Stimulated activated memory B cell treated with anti-CD40 and anti-IgM and Interleukin-4, amounts not matched to agents 10 μg/mL and 1 μg/mL and 100 μg/mL, for 72 hours (primary cell): ENCODE measurements around the gene CCSER1.
"Not testable (repeated sequence)": the region's sequence is repeated elsewhere in the genome, so short reads cannot be mapped to it uniquely, and the experiment has no call there.

Experiments
- ATAC-seq: fragments of 150-1000 bp; cut with Tn5 transposase; 2 replicates; pipeline ENCODE4 v1.10.0; 2021
- H3K27ac Mint-ChIP-seq: one replicate; pipeline ENCODE4 v1.8.0; 2022; ENCODE audit warnings: mild to moderate bottlenecking, mixed read lengths
- H3K27me3 Mint-ChIP-seq: one replicate; pipeline ENCODE4 v1.8.0; 2022; ENCODE audit warnings: mixed read lengths
- H3K36me3 Mint-ChIP-seq: one replicate; pipeline ENCODE4 v1.8.0; 2022; ENCODE audit warnings: mixed read lengths
- H3K4me1 Mint-ChIP-seq: one replicate; pipeline ENCODE4 v1.8.0; 2022; ENCODE audit warnings: mixed read lengths
- H3K4me3 Mint-ChIP-seq: one replicate; pipeline ENCODE4 v1.8.0; 2022; ENCODE audit warnings: mild to moderate bottlenecking, moderate library complexity, mixed read lengths
- H3K9me3 Mint-ChIP-seq: one replicate; pipeline ENCODE4 v1.8.0; 2022; ENCODE audit warnings: mixed read lengths

CCSER1 gene

DNA sequence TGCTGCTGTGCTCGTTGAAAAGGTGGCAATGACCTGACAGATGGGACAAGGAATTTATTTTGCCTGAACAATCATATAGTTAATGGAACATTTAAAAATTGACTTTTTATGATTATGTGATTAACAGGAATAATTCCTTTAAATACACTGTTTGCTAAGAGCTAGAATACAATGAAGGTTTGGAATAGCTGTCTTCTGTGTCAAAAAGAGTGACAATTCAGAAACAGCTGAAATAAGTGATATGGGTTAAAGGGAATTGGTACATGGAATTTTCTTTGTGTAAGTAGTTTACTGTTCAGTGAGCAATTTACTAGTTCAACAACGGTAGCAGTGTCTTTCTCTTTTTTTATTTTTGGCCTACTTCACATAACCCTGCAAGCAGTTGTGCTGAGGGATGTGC is 1093.1 kb downstream of the CCSER1 start:
- Mint-ChIP-seq H3K27me3 (no peaks in the 10 kb centered on the region), H3K4me1 (no peaks in the 10 kb centered on the region), H3K4me3 (no peak overlapping the region), H3K27ac (no peak overlapping the region), H3K36me3 (no peaks in the 10 kb centered on the region), H3K9me3 (no peaks in the 10 kb centered on the region)
- ATAC-seq, result no peak

DNA sequence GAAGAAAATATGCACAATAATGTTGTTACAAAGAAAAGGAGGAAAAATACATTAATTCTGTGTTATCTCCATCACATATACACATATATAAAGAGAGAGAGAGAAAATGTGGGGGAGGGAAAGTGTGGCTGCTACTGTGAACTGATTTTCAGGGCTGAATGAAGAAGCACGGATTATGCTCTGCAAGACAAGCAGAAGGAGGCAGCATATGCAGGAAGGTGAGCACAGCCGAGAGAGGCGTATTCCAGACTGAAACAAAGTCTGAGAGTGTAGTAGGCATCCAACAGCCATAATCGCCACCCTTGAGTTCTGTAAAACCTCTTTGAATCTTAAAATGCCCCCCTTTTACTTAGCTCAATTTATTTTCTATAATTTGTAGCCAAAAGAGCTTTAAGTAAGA is 1094.8 kb downstream of the CCSER1 start:
- Mint-ChIP-seq H3K4me1 (no peaks in the 10 kb centered on the region), H3K27me3 (no peaks in the 10 kb centered on the region)

DNA sequence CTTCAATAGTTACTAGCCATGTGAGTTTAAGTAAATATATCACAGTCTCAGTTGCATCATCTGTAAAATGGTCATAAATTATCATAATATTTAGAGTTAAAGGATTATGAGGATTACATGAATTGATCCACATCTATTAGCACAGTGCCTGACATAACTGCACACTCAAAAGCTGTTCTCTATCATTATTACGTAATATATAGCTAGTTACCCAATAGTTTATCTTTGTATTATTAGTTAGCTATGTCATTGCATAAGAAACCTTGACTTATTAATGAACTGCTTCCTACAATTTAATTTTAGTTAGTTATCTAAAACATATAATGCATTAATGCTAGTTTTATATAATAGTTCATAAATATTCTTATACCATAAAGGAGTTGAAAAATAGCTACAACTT is 1099.7 kb downstream of the CCSER1 start:
- H3K9me3 Mint-ChIP-seq, result peaks cover 2% of the 10 kb centered on the region
- H3K27me3 Mint-ChIP-seq, result no peaks in the 10 kb centered on the region
- H3K4me1 Mint-ChIP-seq, result no peaks in the 10 kb centered on the region

More for the DNA sequence above, 1094.8 kb downstream of the CCSER1 start:
- Mint-ChIP-seq H3K4me3 (no peak overlapping the region), H3K36me3 (no peaks in the 10 kb centered on the region), H3K27ac (no peak overlapping the region), H3K9me3 (no peaks in the 10 kb centered on the region)
- ATAC-seq, result no peak

DNA sequence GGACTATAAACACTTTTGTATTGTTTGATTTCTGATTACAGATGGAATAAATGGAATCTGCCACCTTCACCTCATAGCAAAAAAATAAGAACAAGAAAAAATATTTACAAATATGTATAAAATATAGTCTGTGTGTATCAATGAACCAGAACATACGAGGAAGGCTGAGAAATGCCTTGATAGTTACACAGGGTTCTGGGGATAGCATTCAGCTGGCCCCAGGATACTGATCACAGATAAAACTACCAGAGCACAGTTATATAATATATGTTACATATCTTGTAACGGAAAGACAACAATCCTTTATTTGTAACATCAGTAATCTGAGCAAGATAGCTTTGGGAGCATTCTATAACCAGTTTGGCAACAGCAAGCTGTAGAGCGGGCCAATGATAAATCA is 1101.5 kb downstream of the CCSER1 start:
- Mint-ChIP-seq H3K4me3 (no peak overlapping the region), H3K27ac (no peak overlapping the region), H3K36me3 (no peaks in the 10 kb centered on the region), H3K4me1 (peaks cover 7% of the 10 kb centered on the region), H3K9me3 (peaks cover 2% of the 10 kb centered on the region), H3K27me3 (no peaks in the 10 kb centered on the region)
- no peak for ATAC-seq

More for the DNA sequence above, 1099.7 kb downstream of the CCSER1 start:
- H3K4me3 Mint-ChIP-seq, result no peak overlapping the region
- no peak for ATAC-seq
- H3K27ac Mint-ChIP-seq, result no peak overlapping the region
- H3K36me3 Mint-ChIP-seq, result no peaks in the 10 kb centered on the region

DNA sequence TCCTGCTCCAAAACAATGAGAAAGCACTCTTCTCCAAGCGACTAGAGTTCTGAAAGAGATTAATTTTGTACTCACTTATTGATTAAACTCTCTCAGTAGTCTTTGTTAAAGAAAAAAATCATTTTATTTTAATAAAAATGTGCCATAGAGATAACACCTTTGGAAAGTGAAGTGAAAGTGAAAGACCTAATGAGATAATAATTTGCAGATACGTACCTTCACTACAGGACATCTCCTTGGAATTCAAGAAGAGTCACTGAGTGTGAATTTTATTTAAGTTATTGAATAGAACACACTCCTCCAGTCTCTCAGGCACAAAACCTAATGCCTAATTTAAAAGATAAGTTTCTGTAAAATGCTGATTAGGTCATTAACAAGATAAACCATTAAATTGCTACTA is 1106.0 kb downstream of the CCSER1 start:
- Mint-ChIP-seq H3K4me1 (peaks cover 7% of the 10 kb centered on the region), H3K9me3 (peaks cover 5% of the 10 kb centered on the region), H3K27me3 (no peaks in the 10 kb centered on the region), H3K36me3 (no peaks in the 10 kb centered on the region), H3K27ac (peak overlapping the region; percentile 38), H3K4me3 (peak overlapping the region; percentile 49)
- ATAC-seq, result no peak

DNA sequence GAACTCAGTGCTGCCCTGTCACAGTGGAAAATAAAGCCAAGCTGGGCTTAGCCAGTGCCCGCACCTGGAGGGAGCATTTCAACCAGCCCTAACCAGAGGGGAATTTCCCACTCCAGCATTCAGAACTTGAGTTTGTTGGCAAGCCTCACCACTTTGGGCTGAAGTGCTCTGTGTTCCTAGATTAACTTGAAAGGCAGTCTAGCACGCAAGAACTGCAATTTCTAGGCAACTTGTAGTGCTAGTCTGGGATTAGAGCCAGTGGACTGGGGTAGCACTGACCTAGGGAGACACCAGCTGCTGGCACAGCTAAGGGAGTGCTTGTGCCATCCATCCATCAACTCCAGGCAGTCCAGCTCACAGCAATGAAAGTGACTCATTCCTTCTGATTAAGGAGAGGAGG is 1115.9 kb downstream of the CCSER1 start:
- no peak overlapping the region for H3K27ac Mint-ChIP-seq
- no peaks in the 10 kb centered on the region for H3K27me3 Mint-ChIP-seq
- ATAC-seq, result no peak
- no peaks in the 10 kb centered on the region for H3K4me1 Mint-ChIP-seq
- no peaks in the 10 kb centered on the region for H3K36me3 Mint-ChIP-seq
- H3K9me3 Mint-ChIP-seq, result no peaks in the 10 kb centered on the region
- H3K4me3 Mint-ChIP-seq, result no peak overlapping the region

DNA sequence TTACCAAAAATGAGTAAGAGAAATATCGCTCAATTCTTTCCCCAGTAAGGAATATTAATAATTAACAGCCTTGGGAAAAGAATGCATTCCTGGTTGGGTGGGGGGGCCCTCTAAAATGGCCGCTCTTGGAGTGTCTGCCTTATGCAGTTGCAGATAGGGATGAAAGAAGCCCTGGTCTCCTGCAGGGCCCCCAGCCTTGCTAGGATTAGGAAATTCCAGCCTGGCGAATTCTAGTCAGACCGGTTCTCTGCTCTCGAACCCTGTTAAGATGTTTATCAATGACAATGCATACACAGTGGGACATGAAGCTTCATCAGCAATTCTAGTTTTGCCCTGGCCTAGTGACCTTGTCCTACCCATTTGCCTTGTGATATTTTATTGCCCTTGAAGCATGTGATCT is 1128.8 kb downstream of the CCSER1 start:
- no peaks in the 10 kb centered on the region for H3K4me1 Mint-ChIP-seq

GRCh38 chr4:91256751-91257150 is 1129.6 kb downstream of the CCSER1 start:
- H3K4me3 Mint-ChIP-seq, result no peak overlapping the region
- H3K27ac Mint-ChIP-seq, result no peak overlapping the region
- no peak for ATAC-seq
- H3K36me3 Mint-ChIP-seq, result no peaks in the 10 kb centered on the region
- H3K9me3 Mint-ChIP-seq, result peaks cover 2% of the 10 kb centered on the region
- no peaks in the 10 kb centered on the region for H3K4me1 Mint-ChIP-seq
- no peaks in the 10 kb centered on the region for H3K27me3 Mint-ChIP-seq

More for the DNA sequence above, 1128.8 kb downstream of the CCSER1 start:
- H3K36me3 Mint-ChIP-seq, result no peaks in the 10 kb centered on the region
- H3K27ac Mint-ChIP-seq, result no peak overlapping the region
- peaks cover 2% of the 10 kb centered on the region for H3K9me3 Mint-ChIP-seq
- no peak for ATAC-seq
- H3K27me3 Mint-ChIP-seq, result no peaks in the 10 kb centered on the region
- H3K4me3 Mint-ChIP-seq, result no peak overlapping the region

GRCh38 chr4:91257721-91258120 is 1130.5 kb downstream of the CCSER1 start:
- ATAC-seq, result no peak
- H3K36me3 Mint-ChIP-seq, result no peaks in the 10 kb centered on the region
- H3K27me3 Mint-ChIP-seq, result no peaks in the 10 kb centered on the region
- no peaks in the 10 kb centered on the region for H3K4me1 Mint-ChIP-seq
- no peak overlapping the region for H3K27ac Mint-ChIP-seq
- no peak overlapping the region for H3K4me3 Mint-ChIP-seq
- H3K9me3 Mint-ChIP-seq, result peaks cover 2% of the 10 kb centered on the region

DNA sequence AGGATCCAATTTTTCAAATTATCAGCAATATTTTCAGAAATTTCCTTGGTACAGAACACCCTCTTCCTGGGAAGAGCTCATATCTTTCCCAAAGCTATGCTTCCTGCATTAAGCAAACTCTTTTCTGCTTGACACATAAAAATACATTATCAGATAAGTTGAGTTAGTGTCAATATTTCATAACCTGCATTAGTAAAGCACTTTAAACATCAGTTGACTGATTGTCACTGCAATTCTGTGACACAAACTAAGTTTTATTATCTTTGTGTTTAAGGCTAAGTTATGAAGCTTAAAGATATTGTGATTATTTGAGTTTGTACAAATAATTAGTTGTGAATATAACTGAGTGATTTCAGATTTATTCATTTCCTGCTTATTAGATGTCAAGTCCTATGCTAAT is 1131.1 kb downstream of the CCSER1 start:
- H3K4me3 Mint-ChIP-seq, result no peak overlapping the region
- no peaks in the 10 kb centered on the region for H3K27me3 Mint-ChIP-seq
- H3K4me1 Mint-ChIP-seq, result no peaks in the 10 kb centered on the region
- H3K27ac Mint-ChIP-seq, result no peak overlapping the region
- ATAC-seq, result no peak
- peaks cover 2% of the 10 kb centered on the region for H3K9me3 Mint-ChIP-seq
- H3K36me3 Mint-ChIP-seq, result no peaks in the 10 kb centered on the region

- no peak overlapping the region for H3K4me3 Mint-ChIP-seq
- peaks cover 4% of the 10 kb centered on the region for H3K9me3 Mint-ChIP-seq
- no peaks in the 10 kb centered on the region for H3K4me1 Mint-ChIP-seq
- H3K27ac Mint-ChIP-seq, result no peak overlapping the region
- H3K27me3 Mint-ChIP-seq, result no peaks in the 10 kb centered on the region
- no peak for ATAC-seq
- H3K36me3 Mint-ChIP-seq, result no peaks in the 10 kb centered on the region
Measured at GRCh38 chr4:91267543-91267942, 1140.3 kb downstream of the CCSER1 start.

GRCh38 chr4:91268481-91268880 is 1141.3 kb downstream of the CCSER1 start:
- not testable (repeated sequence) for H3K27ac Mint-ChIP-seq, H3K27me3 Mint-ChIP-seq, H3K4me1 Mint-ChIP-seq, H3K36me3 Mint-ChIP-seq, H3K9me3 Mint-ChIP-seq, H3K4me3 Mint-ChIP-seq, ATAC-seq

- no peaks in the 10 kb centered on the region for H3K27me3 Mint-ChIP-seq
- no peaks in the 10 kb centered on the region for H3K4me1 Mint-ChIP-seq
- H3K9me3 Mint-ChIP-seq, result peaks cover 11% of the 10 kb centered on the region
- no peaks in the 10 kb centered on the region for H3K36me3 Mint-ChIP-seq
- H3K4me3 Mint-ChIP-seq, result no peak overlapping the region
- no peak overlapping the region for H3K27ac Mint-ChIP-seq
- no peak for ATAC-seq
Measured at GRCh38 chr4:91268913-91269312, 1141.7 kb downstream of the CCSER1 start.

DNA sequence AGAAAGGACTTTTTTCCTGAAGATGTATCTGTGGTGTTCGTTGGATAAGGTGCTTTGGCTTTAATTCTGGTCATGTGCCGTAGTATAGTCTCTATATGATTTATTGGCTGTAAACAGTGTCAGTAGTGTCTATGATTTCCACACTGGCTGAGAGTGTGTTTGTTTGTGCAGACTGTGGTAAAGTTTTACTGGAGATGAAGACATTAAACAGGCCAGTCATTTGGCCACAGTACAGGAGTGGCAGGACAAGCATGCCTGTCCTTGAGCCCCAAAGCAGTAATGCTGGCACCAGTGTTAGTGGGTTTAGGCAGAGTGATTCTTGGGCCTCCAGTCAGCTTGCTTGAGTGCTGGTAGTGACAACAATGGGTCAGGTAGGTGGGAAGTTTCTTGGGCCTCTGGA is 1152.7 kb downstream of the CCSER1 start:
- H3K4me1 Mint-ChIP-seq, result no peaks in the 10 kb centered on the region
- H3K27ac Mint-ChIP-seq, result no peak overlapping the region
- no peaks in the 10 kb centered on the region for H3K36me3 Mint-ChIP-seq
- H3K9me3 Mint-ChIP-seq, result peaks cover 16% of the 10 kb centered on the region
- ATAC-seq, result no peak
- H3K4me3 Mint-ChIP-seq, result no peak overlapping the region
- H3K27me3 Mint-ChIP-seq, result no peaks in the 10 kb centered on the region

GRCh38 chr4:91280551-91281290 is 1153.5 kb downstream of the CCSER1 start:
- no peak for ATAC-seq
- H3K36me3 Mint-ChIP-seq, result no peaks in the 10 kb centered on the region
- H3K4me3 Mint-ChIP-seq, result no peak overlapping the region
- H3K9me3 Mint-ChIP-seq, result peaks cover 11% of the 10 kb centered on the region
- no peaks in the 10 kb centered on the region for H3K4me1 Mint-ChIP-seq
- no peaks in the 10 kb centered on the region for H3K27me3 Mint-ChIP-seq
- no peak overlapping the region for H3K27ac Mint-ChIP-seq

DNA sequence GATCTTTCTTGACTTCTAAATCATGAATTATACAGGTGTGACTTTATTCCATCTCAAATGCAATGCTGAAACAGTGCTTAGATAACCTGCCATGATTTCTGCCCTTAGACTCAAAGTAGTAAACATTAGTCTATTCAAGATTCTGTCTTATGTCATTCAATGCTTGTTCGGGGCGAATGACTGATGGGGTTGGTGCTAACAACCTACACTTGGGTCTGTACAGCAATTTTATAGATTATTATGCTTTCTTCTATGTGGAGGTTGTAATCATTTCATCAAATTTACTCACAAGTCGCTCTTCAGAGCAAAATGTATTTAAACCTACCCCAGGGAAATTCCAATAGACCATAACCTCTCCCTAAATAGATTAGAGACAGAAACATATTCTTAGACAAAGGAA is 1155.0 kb downstream of the CCSER1 start:
- no peaks in the 10 kb centered on the region for H3K4me1 Mint-ChIP-seq
- peaks cover 8% of the 10 kb centered on the region for H3K9me3 Mint-ChIP-seq
- no peak overlapping the region for H3K4me3 Mint-ChIP-seq
- H3K36me3 Mint-ChIP-seq, result no peaks in the 10 kb centered on the region
- no peak for ATAC-seq
- H3K27ac Mint-ChIP-seq, result no peak overlapping the region
- no peaks in the 10 kb centered on the region for H3K27me3 Mint-ChIP-seq
